Measurements from ENCODE around the gene CNTN1. TPM values are rescaled to one million over a fixed set of nuclear protein-coding genes. Genes with fewer than 3 reads are reported as not detected.

CNTN1 gene
- total and polyA plus RNA-seq, 2 of the 8 experiments (the other 6 are each of a cell fraction or from before 2014, with no cell fraction given): 7.2 to 21.8 TPM

DNA sequence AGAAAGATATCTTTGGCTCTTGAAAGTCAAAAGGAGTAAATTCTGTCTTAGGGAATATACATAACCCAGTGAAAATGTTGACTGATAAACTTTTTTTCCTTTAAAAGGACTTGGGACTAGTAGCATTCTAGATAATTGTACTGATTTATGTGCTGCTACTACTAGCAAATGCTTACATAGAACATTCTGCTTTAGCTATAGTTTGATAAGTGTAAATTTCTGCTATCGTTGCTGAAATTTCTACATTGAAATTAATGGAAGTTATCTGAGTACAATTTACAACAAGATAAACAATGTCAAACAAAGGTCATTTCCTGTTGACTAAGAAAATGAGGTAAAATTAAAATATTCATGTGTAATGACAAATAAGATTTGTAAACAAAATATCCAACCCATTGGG lies 48.3 kb upstream of the CNTN1 start:
- CTCF ChIA-PET (ENCODE audit: partially characterized antibody): no interaction called here
- no peak for DNase-seq (ENCODE audit: low read depth in 1 of 2, low spot score in 2 of 2)
- Histone ChIP-seq H2AK5ac (ENCODE audit: low read depth, low read length) (no peak overlapping the region), H4K8ac (ENCODE audit: extremely low read depth, insufficient read depth, low read length) (no peak overlapping the region), H3K4me1 (replicated peaks in 1 of 4; ENCODE audit: control insufficient read depth in 3 of 4, insufficient read depth in 4 of 4, low read length in 3 of 4) (peaks cover 0 to 2% (median 0%) of the 10 kb centered on the region in 4 experiments; a peak in 3 of 7 replicates), H2AFZ (ENCODE audit: low read length) (no peak overlapping the region), H3K9me3 (ENCODE audit: insufficient read depth in 2 of 2, low read depth in 1 of 2, low read length in 1 of 2) (peaks cover 9 to 16% of the 10 kb centered on the region in 2 experiments; a peak in 3 of 4 replicates), H3K56ac (replicated peaks; ENCODE audit: insufficient read length, low read depth, low read length) (no peak overlapping the region), H2BK20ac (ENCODE audit: low read length) (no peak overlapping the region), H2BK12ac (ENCODE audit: low read depth, low read length) (no peak overlapping the region), H3K36me3 (ENCODE audit: control insufficient read depth in 2 of 4, insufficient read depth in 4 of 4, low read length in 3 of 4) (no peaks in the 10 kb centered on the region; a peak in 1 of 8 replicates), H3K23ac (ENCODE audit: insufficient read length) (no peak overlapping the region), H4K20me1 (replicated peaks in 1 of 2; ENCODE audit: control insufficient read depth in 1 of 2, insufficient read depth in 2 of 2, low read length in 2 of 2) (no peaks in the 10 kb centered on the region), H3K4ac (replicated peaks; ENCODE audit: insufficient read length, low read depth, low read length) (no peak overlapping the region), H3K79me2 (ENCODE audit: control insufficient read depth in 1 of 2, insufficient read depth in 2 of 2, low read length in 2 of 2) (no peaks in the 10 kb centered on the region), H3K27me3 (replicated peaks in 1 of 4; ENCODE audit: control insufficient read depth in 3 of 4, extremely low read depth in 1 of 4, insufficient read depth in 3 of 4, low read length in 3 of 4) (peaks cover 0 to 1% (median 0%) of the 10 kb centered on the region in 4 experiments; a peak in 1 of 7 replicates), H3K9ac (replicated peaks in 1 of 4; ENCODE audit: extremely low read depth in 1 of 4, low read depth in 3 of 4, low read length in 3 of 4) (no peak overlapping the region), H2BK15ac (ENCODE audit: low read length) (no peak overlapping the region), H3K4me3 (ENCODE audit: extremely low read depth in 1 of 4, insufficient read depth in 2 of 4, low read depth in 3 of 4, low read length in 4 of 4) (no peak overlapping the region), H3K79me1 (ENCODE audit: low read depth, low read length) (no peaks in the 10 kb centered on the region), H4K5ac (ENCODE audit: insufficient read length, low read depth, low read length) (no peak overlapping the region), H3K4me2 (ENCODE audit: insufficient read depth in 1 of 2, low read depth in 2 of 2, low read length in 2 of 2) (no peak overlapping the region), H2BK5ac (ENCODE audit: low read depth, low read length) (no peak overlapping the region), H3K14ac (ENCODE audit: insufficient read length) (no peak overlapping the region), H3K18ac (ENCODE audit: extremely low read depth, low read length) (no peak overlapping the region), H3K27ac (ENCODE audit: low read depth, low read length) (no peak overlapping the region), H4K91ac (replicated peaks; ENCODE audit: insufficient read length, low read length) (no peak overlapping the region), H3K23me2 (ENCODE audit: low read depth, low read length) (no peaks in the 10 kb centered on the region), H2BK120ac (replicated peaks; ENCODE audit: low read depth, low read length) (no peak overlapping the region)
- no peak for TF ChIP-seq PHF8 (conservative IDR thresholded peaks at IDR 0.05; ENCODE audit: low read depth, low read length)
- no peak for TF ChIP-seq RBBP5 (IDR thresholded peaks at IDR 0.05; ENCODE audit: borderline replicate concordance, low read depth, low read length)
- no peak for TF ChIP-seq TAF1 (IDR thresholded peaks at IDR 0.05; ENCODE audit: low read depth, low read length)
- TF ChIP-seq ASH2L (IDR thresholded peaks at IDR 0.05; ENCODE audit: low read length): no peak
- no peak for TF ChIP-seq RNF2 (IDR thresholded peaks at IDR 0.05; ENCODE audit: borderline replicate concordance, low read depth, low read length, missing control alignments, poor library complexity, severe bottlenecking)
- TF ChIP-seq CHD1 (IDR thresholded peaks at IDR 0.05; ENCODE audit: low read depth, low read length): no peak
- TF ChIP-seq POLR2A (IDR thresholded peaks at IDR 0.05; ENCODE audit: control extremely low read depth in 1 of 2, low read depth in 2 of 2, low read length in 2 of 2): no peak
- TF ChIP-seq KDM1A (IDR thresholded peaks at IDR 0.05; ENCODE audit: borderline replicate concordance, low read length): no peak
- WGBS, 2 experiments (ENCODE audit: extremely low coverage in 1 of 2, insufficient coverage in 1 of 2, insufficient read length in 1 of 2, insufficient replicate concordance in 2 of 2, low coverage in 1 of 2, low lambda C conversion rate in 2 of 2, missing lambda C conversion rate in 1 of 2): 47% methylated on average over 1 of the region's 1 CpG; no CpG with 5 or more reads in 1 of the 2 experiments
- FAIRE-seq: no peak
- POLR2A ChIA-PET (ENCODE audit: partially characterized antibody): no interaction called here

Measured in H1 (cell line).